Measurements from ENCODE around the gene KLF1.

DNA sequence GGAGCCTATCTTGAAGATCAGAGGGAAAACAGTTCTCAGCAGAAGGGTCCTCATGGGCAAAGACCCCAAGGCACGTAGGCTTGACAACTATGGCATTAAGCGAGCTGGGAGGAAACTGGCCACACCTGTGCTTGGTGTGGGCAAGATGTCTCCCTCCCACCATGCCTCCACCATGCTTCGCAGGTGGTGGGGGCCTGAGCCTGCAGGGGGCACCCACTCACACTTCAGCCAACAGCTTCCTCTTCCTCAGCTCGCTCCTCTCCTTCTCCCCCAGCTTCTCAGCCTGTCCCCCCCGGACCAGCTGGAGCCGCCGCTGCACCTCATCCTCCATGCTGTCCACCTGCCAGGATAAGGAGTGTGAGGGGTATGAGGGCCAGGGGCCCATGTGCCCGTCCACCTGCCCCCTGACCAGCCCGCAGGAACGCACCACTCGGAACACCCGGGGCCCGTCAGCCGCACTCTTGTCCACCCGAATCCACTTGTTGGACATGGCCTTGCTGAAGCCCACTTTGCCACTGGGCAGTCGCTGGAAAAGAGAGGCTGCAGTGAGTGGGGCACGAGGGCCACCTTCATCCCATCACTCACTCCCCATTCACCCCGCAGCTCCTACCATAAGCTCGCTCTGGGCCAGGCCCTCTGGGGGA is 43.1 kb upstream of the KLF1 start:
- TF ChIP-seq, protein P1, sequence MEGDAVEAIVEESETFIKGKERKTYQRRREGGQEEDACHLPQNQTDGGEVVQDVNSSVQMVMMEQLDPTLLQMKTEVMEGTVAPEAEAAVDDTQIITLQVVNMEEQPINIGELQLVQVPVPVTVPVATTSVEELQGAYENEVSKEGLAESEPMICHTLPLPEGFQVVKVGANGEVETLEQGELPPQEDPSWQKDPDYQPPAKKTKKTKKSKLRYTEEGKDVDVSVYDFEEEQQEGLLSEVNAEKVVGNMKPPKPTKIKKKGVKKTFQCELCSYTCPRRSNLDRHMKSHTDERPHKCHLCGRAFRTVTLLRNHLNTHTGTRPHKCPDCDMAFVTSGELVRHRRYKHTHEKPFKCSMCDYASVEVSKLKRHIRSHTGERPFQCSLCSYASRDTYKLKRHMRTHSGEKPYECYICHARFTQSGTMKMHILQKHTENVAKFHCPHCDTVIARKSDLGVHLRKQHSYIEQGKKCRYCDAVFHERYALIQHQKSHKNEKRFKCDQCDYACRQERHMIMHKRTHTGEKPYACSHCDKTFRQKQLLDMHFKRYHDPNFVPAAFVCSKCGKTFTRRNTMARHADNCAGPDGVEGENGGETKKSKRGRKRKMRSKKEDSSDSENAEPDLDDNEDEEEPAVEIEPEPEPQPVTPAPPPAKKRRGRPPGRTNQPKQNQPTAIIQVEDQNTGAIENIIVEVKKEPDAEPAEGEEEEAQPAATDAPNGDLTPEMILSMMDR (conservative IDR thresholded peaks at IDR 0.05; ENCODE audit: low read length), result peak; percentile 34
- no peak for TF ChIP-seq EZH2phosphoT487 (IDR thresholded peaks at IDR 0.05; ENCODE audit: borderline replicate concordance)

Data from Loucy (cell line).